ENCODE data around the gene STAT1.
"Not testable (repeated sequence)": the region's sequence is repeated elsewhere in the genome, so short reads cannot be mapped to it uniquely, and the experiment has no call there.

STAT1 gene

DNA sequence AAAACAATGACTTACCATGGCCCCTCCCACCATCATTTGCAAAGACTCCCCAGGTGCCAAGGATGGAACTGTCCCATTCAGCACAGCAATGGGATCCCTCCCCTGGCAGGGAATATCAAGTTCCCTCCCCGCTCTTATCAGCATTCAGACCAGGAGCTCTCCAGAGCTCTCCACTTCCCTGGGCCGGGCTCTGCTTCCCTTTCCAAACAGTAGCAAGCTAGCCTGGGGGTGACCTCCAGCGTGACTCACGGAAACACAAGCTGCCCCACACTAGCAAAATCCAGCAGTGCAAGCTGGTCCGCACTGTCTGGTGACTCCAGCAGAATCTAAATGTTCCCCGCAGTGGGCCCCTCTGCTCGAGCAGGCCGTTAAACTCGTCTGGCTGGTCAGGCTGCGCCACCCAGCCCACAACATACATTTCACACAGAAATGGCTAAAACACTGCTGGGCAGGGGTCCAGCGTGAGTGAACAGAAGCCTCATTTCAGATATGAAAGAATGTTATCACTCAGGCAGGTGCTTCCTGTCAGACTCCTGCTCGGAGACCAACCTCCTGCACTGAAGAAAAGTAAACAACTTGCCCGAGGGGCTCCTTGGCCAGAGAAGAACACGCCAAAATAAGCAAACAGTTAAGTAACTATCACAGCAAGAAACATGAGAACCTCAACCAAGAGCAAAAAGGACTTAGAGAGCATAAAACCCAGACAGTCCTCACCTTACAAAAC lies 33.9 kb downstream of the STAT1 start:
- no peak for DNase-seq

DNA sequence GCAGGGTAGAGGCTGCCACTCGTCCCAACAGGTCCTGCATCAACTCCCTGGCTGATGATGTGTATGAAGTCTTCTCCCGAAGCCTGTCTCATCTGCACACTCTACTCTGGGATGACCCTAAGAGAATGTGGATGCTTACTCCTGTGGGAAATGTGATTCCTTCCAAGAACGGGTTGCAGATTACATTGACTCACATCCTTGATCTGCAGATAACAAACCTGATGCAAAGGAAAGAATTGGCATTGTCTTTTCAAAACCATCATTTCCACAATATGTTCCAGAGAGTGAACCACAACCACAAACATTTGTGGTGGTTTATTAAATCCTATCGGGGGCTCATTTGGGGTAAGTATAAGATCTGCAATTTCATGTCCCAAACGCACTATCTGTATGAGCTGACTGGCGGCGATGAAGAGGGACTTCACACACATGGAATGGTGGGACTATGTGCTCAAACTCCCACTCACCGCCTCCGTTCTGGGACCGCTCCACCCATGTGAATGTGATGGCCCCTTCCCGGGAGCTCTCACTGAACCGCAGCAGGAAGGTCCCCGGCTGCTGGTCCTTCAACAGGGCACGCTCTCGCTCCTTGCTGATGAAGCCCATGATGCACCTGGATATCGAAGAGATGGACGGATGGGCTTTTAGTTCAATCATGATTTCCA lies 35.5 kb downstream of the STAT1 start:
- no peak for DNase-seq

DNA sequence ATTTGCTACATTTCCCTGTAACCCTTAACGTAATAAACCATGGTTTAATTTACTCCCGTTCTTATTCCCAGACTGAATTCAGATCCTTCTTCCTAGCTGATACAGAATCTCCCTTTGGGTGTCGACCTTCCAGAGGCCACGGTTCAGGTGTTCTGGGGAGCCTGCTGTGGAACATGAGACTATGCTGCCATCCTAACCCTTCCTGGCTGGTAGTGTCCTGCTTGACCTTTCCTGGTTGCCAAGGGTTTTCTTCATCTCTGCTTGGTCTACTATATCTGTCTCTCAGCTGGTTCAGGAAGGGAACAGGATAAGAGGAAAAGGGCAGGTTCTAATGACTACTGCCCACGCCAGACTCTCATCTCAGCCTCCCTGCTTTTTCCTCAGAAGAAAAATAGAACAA lies 36.5 kb downstream of the STAT1 start:
- no peak for DNase-seq

DNA sequence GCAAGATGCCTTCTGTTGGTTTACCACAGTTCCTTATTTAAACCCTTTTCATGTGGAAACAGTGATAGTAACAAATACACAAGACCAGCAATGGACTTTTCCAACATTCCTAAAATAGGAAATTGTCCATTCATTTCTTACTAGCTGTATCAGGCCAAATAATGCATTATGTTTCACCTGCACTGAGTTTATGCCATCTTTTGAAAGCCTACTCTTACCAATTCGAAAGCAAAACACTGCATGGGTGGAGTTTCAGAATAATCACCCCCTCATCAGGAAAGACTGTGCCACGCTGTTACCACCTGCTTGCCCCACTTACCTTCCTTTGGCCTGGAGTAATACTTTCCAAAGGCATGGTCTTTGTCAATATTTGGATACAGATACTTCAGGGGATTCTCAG lies 37.5 kb downstream of the STAT1 start:
- no peak for DNase-seq

DNA sequence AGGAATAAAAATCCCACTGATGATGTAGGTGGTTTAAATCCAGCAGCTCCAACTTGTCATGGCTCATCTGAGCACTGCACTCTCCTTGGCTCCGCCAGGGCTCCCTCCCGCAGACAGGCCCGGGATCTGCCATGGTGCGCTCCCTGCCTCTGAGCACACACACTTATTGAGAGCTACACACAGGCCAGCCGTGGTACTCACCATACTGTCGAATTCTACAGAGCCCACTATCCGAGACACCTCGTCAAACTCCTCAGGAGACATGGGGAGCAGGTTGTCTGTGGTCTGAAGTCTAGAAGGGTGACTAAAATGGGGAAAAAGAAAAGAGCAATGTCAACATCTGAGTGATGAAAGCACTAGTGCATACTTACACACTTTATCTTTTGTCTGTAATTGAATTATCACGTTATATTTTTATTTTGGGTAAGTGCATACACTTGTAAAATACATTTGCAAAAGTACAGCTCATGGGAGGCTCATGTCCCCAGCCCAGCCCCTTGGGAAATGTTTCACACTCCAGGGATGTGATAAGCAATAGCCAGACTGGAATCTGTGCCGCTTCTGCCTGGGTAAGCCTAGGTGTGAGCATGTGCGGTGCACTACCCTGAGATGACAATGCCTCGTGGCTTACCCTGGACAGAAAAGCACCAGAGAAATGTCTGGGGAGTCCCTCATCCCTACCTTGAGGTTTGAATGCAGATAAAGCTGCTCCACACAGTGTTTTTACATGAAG lies 39.2 kb downstream of the STAT1 start:
- no peak for DNase-seq

DNA sequence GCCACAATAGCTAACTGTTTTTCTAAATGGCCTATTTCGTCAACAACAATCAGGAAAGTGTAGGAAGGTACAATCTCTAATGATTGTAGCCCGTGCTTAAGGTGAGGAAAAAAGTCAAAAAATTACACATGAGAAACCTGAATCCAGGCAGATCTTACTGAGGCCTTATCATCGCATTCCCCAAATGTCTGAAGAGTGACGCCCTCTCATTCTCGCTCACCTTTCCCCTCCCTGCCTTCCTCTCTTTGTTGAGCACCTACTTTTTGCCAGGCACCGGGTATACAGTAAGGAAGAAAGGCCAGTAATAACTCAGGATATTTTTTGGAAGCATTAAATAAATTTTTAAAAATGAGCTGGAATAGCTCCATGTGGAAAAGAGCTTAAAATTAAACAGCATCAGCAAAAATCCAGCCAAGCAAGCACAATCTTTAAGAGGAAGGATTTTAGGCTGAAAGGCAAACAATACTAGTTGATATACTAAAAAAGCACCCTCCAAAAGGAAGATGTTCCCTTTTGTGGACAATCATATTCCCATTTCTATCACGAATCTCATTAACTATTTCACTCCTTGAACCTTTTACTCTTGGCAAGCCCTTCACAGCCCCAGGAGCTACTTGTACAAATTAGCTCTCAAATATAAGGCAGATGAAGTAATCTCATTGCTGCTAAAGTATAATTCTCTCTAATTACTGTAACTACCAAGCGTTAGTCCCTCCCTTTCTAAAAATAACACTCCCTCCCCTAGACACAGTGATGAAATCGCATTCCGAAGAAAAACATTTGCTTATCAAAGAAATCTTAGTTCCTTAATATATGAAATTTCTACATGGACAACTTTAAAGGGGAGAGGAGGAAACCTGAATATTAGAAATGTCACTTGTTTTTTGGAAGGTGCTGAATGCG lies 40.0 kb downstream of the STAT1 start:
- DNase-seq, result no peak

DNA sequence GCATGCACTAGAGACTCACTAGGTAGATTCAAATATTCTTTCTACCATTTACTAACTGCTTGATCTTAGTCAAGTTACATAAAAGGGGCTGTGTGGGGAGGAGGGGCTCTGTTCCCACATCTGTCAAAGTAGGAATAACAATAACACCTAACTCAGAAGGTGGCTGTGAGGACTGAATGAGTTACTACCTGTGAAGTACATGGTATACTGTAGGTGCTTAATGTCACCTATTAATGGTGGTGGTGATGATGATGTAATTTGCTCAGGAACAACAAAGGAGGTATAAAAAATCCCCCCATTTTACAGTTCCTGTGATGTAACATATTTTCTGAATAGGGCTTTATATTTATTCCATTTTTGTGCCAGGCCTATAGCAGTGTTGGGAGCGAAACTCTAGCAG lies 40.7 kb downstream of the STAT1 start:
- no peak for DNase-seq

DNA sequence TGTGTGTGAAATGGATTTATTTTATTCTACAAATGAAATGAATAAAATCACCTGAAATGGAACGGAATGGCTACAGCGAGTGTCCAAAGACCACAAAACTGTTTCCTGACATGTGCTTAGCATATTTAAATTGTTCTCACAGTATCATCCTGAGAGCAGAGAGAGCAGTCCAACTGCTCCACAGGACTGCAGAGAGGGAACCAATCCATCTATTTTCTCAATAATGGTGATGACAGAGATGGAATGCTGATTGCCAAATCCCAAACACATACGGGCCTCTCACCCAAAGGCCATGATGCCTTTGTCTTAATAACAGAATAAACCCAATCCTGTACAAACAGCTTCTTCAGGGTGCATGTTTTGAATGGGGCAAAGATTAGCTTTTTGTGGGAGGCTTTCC lies 41.1 kb downstream of the STAT1 start:
- no peak for DNase-seq

DNA sequence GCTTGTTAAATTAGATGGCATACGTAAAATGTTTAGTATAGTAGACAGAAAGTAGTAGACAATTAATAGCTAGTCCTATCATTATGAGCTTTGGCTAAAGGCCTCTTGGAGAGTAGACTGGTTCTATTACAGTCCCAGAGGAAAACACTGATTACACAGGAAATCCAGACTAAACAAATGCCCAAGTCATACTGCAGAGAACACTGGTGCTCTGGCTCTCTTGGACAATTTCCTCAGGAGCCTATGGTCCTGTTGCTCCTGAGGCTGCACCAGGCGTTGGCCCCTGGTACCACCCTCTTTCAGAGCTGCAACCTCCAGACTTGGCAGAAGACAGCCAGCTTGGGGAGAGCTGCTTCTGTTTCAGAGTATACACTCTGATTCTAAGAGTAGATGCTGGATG lies 41.8 kb downstream of the STAT1 start:
- DNase-seq, result no peak

DNA sequence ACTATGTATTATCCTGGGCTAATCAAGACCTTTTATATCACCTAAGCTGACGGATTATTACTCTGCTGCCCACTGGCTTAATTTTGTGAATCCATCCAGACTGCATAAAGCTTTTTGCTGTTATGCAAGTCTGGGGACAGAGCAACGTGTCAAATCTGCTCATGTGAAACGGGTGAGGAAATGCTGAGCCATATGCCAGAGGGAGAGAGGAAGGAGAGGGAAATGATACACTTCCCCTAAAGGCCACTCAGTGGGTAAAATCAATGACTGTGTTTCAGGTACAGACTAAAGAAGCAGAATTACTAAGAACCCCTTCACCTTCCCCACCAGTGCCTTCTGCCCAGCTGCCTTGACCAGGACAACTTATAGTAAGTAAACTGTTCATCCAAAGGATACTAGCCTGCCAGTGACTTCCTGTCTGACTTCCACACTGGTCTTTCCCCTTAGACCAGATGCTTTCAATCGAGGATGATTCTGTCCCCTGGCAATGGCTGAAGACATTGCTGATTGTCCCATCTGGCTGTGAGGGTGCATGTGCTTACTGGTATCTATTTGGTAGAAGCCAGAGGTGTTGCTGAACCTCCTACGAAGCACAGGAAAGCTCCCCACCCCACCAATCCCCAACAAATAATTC lies 43.0 kb downstream of the STAT1 start:
- no peak for DNase-seq

DNA sequence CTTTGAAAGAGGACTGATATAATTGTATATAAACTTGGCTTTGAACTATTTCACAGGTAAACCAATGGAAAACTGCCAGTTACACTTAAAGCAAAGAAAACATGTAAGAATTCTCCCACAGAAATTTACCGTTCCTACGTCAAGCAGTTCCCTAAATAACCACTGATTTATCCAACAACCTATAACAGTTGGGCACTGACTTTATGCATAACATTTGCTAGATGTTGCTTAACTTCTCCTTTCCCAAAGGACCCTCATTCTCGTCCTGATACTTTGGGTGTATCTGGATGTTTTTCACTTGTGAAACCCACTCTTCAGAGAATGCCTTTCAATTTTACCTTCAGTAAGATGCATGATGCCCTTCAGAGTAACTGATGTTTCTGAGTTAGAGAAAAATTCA lies 43.8 kb downstream of the STAT1 start:
- no peak for DNase-seq

DNA sequence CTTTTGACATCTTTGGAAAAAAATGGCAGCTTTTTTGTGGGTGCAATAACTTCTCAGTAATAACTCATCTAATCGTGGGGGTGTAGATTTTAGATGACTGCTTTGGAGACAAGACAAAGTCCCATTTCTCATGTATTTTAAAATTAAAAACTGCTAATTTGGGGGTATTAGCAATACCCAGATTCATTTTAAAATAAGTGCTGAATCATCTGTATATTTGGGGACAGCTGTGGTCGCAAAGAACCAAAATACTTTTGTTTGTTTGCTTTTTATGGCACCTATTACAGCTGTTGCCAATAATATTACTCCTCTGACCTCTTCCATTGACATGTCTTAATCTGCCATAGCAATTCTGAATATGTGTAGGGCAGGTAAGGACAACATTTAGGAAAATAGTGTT lies 45.4 kb downstream of the STAT1 start:
- no peak for DNase-seq

DNA sequence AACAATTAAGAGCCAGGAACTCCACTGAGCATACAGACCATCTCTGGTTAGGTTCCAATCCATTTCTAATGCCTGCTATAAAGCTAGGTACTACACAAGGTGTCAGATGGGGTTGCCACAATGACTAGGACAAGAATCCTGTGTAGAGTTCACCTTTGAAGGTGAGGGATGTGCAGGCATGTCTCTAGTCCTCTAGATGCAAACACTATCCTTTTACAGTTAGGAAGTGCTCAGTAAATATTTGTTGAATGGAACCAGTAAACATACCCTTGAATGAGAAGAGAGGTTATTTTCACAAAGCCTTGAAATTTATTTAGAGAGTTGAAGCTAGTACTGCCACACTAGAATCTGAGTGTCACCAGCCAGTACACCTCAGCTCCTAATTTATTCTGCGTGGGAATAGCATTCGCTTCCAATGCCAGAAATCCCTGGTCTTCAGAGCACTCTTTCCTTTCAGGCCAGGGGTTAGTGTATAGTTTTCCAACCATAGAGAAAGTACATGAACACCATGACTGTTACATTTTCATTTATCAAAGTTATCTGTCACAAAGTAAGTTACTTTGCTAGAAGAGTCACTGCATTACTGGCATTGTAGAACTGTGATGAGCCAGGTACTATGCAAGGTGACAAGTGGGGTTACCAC lies 48.3 kb downstream of the STAT1 start:
- no peak for DNase-seq

DNA sequence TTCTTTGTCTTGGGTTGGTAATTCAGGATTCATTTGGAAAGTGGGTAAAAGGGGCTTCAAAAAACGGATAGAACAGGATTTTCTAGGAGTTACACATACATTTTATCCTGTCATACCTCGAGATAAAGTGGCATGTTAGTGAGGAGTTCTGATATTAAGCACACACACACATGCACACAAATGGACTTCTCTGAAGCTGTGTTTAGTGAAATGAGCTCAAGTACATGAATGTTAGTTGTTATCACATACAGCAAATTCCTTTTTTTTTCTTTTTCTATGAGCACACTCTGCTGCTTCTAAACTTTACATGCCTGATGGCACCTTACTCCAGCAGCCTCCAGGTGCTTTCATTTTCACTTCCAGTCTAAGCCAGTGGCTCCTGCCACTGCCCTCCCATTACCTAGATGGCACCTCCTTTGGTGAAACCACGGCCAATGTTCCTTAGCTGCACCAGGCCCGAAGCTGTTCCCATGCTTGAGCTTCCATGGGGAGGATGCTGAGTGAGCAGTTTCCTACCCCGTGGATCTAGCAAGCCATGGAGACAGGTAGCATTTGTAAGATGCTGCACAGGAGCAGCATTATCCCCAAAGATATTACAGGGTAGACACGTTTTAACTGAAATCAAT lies 49.7 kb downstream of the STAT1 start:
- no peak for DNase-seq

DNA sequence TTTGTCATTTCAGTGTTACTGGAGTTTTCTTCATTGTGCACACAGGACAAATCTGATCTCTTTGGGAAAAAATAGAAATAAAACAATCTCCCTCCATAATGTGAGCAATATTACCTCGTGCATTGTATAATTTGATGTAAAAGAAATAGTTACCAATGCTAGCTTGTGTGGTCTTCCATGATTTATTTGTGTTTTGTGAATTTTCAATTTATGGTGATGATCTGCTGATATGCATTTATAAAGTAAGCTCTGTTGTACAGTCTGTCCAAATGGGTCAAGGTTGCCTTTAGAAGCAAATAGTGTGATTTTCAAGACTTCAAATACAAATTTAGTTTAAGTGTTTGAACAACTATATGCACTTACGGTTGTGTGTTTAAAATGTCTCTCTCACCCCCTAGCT lies 50.9 kb downstream of the STAT1 start:
- DNase-seq, result no peak

DNA sequence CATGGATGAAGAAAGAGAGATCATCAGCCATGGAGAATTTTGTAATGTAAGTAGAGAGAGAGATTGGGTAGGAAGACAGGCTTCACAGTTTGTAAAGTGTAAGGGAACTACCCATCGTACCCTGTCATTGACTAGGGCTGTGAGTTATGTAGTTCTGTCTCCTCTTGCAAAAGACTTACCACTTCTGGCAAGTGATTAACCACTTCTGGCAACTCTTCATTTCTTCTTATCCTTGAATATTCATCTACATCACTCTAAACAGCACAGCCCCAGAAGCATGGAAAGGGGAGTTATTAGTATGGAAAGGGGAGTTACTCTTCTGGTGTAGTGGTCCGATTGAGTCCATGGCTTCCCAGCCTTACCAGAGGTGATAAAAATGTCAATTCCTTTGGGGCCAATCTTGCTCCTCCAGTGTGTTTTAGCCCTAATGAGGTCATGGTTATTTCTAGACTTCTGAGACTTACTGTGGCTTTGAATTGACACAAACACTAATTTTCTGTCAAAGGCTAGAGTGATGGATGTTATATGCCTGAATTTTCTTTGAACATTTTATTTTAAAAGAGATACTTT lies 52.0 kb downstream of the STAT1 start:
- DNase-seq, result no peak

DNA sequence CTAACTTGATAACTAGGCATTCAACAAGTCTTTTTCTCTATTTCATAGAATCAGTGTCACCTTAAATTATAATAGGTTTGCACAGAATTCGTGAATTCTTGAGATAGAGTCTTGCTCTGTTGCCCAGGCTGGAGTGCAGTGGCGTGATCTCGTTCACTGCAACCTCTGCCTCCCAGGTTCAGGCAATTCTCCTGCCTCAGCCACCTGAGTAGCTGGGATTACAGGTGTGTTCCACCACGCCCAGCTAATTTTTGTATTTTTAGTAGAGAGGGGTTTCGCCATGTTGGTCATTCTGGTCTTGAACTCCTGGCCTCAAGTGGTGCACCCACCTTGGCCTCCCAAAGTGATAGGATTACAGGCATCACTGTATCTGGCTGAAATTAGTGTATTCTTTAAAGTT lies 52.9 kb downstream of the STAT1 start:
- DNase-seq, result not testable (repeated sequence)

DNA sequence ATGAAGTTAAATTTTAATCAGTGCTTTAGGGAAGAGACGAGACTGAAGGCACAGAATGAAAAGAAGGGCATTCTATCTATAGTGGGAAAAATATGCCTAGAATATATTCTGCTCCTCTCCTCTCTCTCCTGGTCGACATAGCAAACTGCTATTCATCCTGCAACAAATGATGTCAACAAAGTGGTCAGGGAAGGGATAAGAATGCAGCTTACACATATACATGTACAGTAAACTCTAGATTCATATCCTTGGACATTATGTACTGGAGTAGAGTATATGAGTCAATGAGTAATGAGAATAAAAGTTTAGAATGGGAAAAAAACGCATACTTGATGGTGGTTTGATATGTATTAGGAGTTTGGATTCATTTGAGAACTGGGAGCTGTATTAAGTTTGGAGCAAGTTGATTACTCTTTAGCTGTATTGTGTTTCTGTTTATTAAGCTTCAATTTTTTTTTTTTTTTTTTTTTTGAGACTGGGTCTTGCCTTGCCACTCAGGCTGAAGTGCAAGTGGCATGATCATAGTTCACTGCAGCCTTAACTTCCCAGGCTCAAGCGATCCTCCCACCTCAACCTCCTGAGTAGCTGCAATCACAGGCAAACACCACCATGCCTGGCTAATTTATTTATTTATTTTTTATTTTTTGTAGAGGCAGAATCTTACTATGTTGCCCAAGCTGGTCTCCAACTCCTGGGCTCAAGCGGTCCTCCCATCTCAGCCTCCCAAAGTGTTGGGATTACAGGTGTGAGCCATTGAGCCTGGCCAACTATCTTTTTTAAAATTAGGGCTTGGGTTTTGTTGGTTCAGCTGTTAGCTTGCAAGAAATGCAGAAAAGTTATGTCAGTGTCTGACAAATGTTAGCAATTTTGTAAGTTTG lies 53.8 kb downstream of the STAT1 start:
- DNase-seq, result no peak

DNA sequence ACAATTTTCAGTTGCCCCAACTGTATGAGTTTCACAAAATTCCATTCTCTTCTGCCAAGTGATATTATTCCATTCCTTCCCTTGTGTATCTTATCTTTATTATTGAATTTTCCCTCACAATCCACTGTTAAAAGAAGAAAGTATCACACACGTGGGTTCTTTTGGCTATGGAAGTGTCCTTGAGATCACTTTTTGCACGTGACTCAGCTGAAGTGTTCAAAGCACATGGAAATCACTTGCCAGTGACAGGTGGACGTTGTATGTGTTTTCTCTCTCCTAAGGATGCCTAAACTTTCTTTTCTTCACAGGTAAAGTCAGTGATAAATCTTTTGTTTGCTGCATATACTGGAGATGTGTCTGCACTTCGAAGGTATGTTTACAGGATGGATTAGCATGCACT lies 60.7 kb downstream of the STAT1 start:
- no peak for DNase-seq

DNA sequence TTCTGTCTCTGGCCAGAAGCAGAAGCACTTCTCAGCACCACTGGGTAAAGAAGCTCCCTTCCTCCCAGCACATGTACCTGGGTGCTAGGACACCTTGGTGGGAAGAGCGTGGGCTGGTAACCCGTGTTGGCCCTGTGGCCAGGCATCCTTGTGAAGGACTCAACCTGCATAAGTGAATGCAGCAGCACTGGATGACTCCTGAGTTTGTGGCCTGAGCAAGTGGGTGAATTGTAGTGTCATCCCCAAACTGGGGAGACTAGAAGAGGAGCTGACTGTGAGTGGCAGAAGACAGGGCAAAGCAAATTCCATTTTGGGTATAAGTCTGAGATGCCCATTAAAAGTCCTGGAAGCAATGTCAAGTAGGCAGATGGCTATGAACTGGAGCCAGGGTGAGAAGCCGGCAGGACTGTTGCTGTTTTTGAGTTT lies 63.4 kb downstream of the STAT1 start:
- DNase-seq, result no peak
